Stimulated activated CD4-positive, alpha-beta T cell treated with anti-CD3 and anti-CD28 coated beads, TNF-alpha, amount 100 ng/mL, for 1 hour (primary cell): Measurements from ENCODE around the gene NBEAL1.
"Not testable (repeated sequence)": the region's sequence is repeated elsewhere in the genome, so short reads cannot be mapped to it uniquely, and the experiment has no call there.

Experiments used
- DNase-seq, 3 donors: peaks; one replicate each; pipeline ENCODE4 v3.0.0-alpha.2; 2020; ENCODE audit warnings: low read depth in 3 of 3, low spot score in 1 of 3

The NBEAL1 gene

GRCh38 chr2:203110496-203110895 is 95.8 kb downstream of the NBEAL1 start:
- DNase-seq: not testable (repeated sequence)

DNA sequence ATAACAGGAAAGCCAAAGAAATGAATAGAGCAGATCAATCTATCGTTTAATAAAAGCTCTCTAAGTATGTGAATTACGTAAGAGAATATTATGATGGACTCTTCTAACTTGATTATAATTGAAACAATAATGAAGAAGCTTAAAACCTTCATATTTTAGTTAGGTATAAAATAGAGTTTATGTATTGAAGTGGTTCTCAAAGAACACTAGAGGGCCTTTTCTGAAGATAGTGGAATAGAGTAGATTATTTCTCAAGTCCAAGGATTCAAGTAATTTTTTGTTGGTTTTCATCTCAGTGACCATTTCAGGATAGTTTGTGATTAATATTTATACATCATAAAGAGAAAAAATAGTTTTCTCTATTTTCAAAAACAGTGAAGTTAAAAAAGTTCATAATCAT is 97.7 kb downstream of the NBEAL1 start:
- DNase-seq: no peak

GRCh38 chr2:203115201-203115700 is 100.6 kb downstream of the NBEAL1 start:
- not testable (repeated sequence) for DNase-seq

DNA sequence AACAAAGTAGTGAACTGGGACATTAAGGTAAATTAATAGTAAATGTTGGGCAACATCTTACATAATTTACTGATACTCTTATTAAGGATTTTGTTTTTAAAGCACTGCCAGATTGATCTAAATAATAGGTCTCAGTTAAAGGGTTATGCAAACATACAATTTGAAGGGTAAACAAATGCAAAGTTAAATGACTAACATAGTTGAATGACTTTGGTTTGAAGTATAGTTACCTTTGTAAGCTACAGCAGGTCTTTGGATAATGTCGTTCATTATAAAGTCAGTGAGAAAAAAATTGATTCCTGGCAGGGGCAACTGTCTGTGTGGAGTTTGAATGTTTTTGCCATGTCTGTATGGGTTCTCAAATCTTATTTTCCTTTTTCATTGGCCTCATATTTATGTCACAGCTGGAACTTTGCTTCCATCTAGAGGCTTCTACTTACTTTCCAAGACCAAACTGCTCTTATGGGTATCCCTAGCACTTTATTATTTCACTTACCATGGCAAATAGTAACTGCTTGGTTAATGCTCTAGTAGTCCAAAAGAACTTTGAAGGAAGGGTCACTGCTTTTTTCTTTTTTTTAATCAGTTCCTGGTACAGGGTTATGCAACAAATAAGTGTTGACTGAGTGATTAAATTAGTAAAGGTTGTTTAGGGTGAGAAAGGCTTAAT is 107.8 kb downstream of the NBEAL1 start:
- DNase-seq: no peak

DNA sequence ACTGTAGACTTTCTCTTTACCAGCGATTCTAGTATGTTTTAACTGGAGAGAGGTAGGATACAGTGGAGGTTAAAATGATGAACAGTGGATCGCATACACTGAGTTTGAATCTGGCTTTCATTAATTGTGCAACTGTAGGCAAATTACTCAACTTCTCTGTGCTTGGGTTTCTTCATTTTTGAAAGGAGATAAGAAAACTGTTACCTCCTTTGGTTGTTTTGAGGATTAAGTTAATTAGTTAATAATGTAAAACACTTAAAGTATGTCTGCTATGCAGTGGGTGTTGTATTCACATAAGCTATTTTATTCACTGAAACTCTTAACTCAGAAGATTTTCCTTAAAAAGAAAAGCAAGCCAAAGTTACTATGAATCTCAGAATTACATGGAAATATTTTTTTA is 112.3 kb downstream of the NBEAL1 start:
- DNase-seq: no peak

DNA sequence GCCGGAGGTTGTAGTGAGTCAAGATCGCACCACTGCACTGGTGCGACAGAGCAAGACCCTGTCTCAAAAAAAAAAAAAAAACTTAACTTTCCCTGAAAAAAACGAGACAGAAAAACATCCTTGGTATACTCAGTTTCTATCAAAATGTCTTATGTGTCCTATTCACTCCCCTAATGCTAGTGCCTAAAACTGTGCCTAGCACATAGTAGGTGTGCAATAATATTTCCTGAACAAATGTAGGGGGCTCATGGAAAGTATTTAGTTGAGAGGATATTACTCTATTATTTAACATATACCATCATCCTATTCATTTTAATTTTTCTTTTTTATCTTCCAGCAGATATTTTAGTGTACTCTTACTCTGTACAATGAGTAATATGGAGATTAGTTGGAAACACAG is 120.4 kb downstream of the NBEAL1 start:
- DNase-seq: no peak

DNA sequence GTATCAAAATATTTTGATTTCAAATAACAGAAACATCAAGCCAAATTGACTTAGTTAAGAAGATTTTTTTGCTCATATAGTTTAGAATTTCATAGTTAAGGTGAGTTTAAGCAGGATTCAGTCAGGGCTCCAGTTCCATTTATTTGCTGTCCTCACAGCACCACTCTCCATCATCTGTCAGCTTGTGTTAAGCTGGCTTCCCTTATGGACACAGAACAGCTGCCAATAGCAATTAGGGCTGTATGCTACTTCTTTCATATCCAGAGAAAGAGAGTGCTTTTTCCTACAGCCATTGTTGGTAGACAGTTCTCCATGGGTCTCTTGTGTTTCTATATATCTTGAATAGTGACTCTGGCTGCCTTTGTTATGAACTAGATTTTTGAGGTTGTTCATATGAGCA is 128.7 kb downstream of the NBEAL1 start:
- DNase-seq: no peak

DNA sequence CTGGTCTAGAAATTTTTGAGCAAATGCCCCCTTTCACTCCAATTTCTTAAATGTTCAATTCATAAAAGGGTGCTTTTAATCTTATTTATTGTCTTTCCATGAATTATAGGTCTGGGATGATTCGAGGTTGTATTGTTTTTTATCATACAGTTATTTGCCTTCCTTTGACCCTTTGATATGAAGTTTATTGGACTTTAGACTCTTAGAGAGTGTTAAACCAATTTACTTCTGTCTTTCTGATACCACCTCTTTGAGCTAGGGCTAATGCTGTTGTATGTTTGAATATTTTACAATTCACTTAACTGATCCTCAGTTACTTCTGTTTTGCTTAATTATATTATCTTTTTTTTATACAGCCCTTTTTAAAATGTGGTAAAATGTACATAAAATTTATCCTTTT is 134.5 kb downstream of the NBEAL1 start:
- no peak for DNase-seq

DNA sequence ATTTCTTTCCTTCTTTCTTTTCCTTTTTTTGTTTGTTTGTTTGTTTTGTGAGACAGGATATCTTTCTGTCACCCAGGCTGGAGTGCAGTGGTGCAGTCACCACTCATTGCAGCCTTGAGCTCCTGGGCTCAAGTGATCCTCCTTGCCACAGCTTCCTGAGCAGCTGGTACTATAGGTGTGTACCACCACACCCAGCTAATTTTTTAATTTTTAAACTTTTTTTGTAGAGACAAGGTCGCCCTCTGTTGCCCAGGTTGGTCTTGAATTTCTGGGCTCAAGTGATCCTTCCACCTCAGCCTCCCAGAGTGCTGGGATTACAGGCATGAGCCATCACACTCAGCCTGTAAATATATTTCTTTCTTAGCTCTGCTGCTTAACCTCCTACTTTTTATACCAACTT is 140.7 kb downstream of the NBEAL1 start:
- DNase-seq: no peak

- not testable (repeated sequence) for DNase-seq
Observed at GRCh38 chr2:203162722-203163121, 148.0 kb downstream of the NBEAL1 start.

- DNase-seq: no peak
Observed at GRCh38 chr2:203164311-203164935, 149.7 kb downstream of the NBEAL1 start.

DNA sequence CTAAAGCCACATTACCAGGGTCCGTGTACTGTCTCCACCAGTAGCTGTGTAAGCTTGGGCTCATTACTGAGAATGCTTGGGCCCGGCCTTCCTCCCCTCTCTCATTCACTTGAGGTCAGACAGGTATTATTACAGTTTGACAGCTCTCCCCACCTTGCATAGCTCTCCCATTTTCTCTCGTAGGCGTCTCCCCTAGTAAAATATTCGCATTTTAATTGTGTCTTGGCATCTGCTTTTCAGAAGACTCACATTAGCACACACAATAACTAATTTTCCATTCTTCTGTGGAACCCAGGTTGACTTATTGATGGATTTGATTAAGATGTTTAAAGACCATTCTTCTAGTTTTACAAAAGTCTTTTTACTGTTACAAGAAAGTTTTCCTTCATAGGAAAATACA is 153.1 kb downstream of the NBEAL1 start:
- no peak for DNase-seq

DNA sequence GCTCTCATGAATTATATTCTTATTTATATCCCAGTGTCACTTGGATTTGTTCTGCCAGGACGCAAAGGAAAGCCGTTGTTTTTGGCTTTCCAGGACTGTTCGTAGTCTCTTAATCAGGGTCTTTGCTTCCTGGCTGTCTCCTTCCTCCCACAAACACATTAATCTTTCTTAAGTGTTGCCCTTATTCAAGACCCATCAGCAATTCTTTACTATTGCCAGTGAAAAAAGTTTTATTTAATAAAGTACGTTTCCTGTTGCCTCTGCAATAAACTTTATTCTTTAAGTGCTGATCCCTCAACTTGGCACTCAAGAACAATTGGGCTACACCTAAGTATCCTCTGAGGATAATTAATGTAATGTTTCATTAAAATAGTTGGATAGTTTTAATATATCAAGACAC is 155.8 kb downstream of the NBEAL1 start:
- no peak for DNase-seq

GRCh38 chr2:203175371-203175770 is 160.7 kb downstream of the NBEAL1 start:
- DNase-seq: no peak

DNA sequence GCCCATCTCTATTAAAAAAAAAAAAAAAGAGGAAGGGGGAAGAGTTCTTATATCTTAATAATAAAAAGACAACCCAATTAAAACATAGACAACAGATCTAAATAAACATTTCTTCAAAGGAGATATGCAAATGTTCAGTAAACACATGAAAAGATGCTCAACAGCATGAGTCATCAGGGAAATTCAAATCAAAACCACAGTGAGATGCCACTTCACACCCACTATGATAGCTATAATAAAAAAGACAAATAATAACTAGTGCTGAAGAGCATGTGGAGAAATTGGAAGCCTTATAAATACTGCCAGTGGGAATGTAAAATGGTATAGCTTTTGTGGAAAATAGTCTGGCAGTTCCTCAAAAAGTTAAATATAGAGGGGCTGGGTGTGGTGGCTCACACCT is 162.7 kb downstream of the NBEAL1 start:
- DNase-seq: no peak

DNA sequence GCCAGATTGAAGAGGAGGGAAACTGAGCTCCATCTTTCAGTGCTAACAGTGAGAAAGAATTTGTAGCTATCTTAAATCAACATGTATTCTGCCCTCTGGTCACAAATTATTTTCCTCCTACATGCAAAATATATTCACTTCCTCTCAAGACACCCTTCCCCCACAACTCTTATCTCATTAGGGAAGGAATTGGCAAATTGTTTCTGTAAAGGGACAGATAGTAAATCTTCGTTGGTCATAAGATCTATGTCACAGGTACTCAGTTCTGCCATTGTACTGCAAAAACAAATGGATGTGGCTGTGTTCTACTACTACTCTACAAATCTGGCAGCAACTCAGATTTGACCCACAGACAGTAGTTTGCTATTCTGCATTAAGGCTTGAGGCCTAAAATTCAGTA is 171.2 kb downstream of the NBEAL1 start:
- DNase-seq: no peak

GRCh38 chr2:203190547-203190946 is 175.9 kb downstream of the NBEAL1 start:
- not testable (repeated sequence) for DNase-seq

- not testable (repeated sequence) for DNase-seq
Observed at GRCh38 chr2:203191026-203191425, 176.4 kb downstream of the NBEAL1 start.

DNA sequence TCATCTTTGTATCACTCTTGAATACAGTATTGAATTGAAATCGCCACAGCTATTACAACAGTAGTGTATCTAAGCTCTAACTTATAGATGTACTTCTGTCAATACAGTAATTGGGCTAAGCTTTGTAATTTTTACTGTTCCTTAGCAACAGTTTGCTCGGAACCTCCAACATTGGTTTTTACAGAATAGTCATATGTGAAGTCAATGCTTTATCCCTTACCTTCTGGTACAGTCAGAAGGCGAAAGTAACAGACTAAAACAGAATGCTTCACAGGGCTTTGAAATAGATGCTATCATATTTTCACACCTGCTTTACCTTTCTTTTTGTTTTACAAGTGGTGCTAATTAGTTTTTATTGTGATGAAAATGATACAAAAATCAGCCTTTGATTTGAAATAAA is 177.3 kb downstream of the NBEAL1 start:
- no peak for DNase-seq

- no peak for DNase-seq
Observed at GRCh38 chr2:203195331-203196036, 180.8 kb downstream of the NBEAL1 start.

DNA sequence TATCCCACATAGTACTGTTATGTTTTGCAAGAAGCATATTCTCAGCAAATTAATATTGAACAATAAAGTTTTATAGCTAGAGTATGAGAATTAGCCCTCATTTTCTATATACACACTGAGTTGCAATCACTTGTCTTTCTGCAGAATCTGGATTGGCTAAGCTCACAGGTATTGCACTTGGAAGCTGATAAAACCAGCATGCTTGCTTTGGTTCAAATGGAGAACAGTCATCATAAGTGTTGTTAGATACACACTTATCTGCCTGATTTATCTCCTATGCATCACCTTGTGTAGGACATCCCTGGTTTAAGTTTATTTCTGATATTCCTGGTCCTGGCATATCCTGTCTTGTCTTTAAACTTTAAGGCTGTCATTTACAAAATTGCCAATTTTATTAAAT is 186.2 kb downstream of the NBEAL1 start:
- no peak for DNase-seq

DNA sequence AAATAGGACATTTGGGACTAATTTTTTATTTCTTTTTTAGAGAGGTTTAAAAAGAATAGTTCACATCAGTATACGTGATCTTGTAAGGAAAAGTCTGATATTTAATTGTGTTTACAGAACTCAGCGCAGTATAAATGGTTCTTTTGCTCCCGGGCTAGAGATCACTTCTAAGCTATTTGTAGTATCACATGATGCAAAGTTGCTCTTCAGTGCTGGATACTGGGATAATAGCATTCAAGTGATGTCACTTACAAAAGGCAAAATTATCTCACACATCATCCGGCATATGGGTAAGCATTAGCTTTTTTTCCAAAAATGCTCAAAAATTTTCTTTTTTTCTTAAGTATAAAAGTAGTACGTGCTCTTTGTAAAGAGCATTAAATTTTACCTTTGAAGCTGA is 186.8 kb downstream of the NBEAL1 start:
- no peak for DNase-seq
